Left lobe of liver (tissue), 2 donors: ENCODE measurements around the gene RNF181. TPM values are rescaled to one million over a fixed set of nuclear protein-coding genes. Genes with fewer than 3 reads are reported as not detected.
A peak's percentile ranks its signal among the peaks of the same experiment; 100 is the strongest.
"Not testable (repeated sequence)": the region's sequence is repeated elsewhere in the genome, so short reads cannot be mapped to it uniquely, and the experiment has no call there.

Experiments used
- ATAC-seq: fragments of 200-7000 bp; cut with Tn5 transposase; one replicate; pipeline ENCODE4 v1.9.1; 2020; ENCODE audit warnings: mild to moderate bottlenecking, moderate library complexity
- DNase-seq: peaks from one replicate; pipeline ENCODE4 v3.0.0-alpha.2; 2020; ENCODE audit warnings: low spot score
- total RNA-seq: library from RNA; stranded (reverse); gene quantifications from one replicate; pipeline ENCODE4 v1.2.1, GENCODE V29; 2021
- donor health status: DM: no; HTN: no; CAD: no; lungs with moderate emphysema.
- donor health status: DM: no; HTN: yes; CAD: no.

Gene RNF181
- total RNA-seq, 1 donor from 2014 or later: 52.8 TPM

- DNase-seq (no peak), ATAC-seq (peak; percentile 8)
Observed at GRCh38 chr2:85594715-85595300, 737 bp upstream of the RNF181 start.

GRCh38 chr2:85596026-85596333, 435 bp downstream of the RNF181 start:
- peak; percentile 0 for ATAC-seq

GRCh38 chr2:85596486-85597143, 1.1 kb downstream of the RNF181 start:
- no peak for DNase-seq
- ATAC-seq: no peak

More at GRCh38 chr2:85596026-85596333, 435 bp downstream of the RNF181 start:
- DNase-seq: no peak

GRCh38 chr2:85597241-85597640, 1.7 kb downstream of the RNF181 start:
- DNase-seq (no peak), ATAC-seq (no peak)

GRCh38 chr2:85598594-85599340, 3.2 kb downstream of the RNF181 start:
- ATAC-seq (no peak), DNase-seq (no peak)

GRCh38 chr2:85599468-85600234, 4.1 kb downstream of the RNF181 start:
- ATAC-seq (no peak), DNase-seq (no peak)

GRCh38 chr2:85600235-85600575, 4.7 kb downstream of the RNF181 start:
- DNase-seq (no peak), ATAC-seq (no peak)

- ATAC-seq (no peak), DNase-seq (no peak)
Observed at GRCh38 chr2:85600951-85601770, 5.6 kb downstream of the RNF181 start.

GRCh38 chr2:85601771-85602475, 6.4 kb downstream of the RNF181 start:
- ATAC-seq (peak; percentile 72), DNase-seq (peak; percentile 82)

GRCh38 chr2:85602476-85603234, 7.1 kb downstream of the RNF181 start, which contains the start of gene TMEM150A:
TSS of gene TMEM150A (minus strand) at chr2:85602698. CDS start at chr2:85601948, 750 bp downstream.
- ATAC-seq (peak; percentile 91), DNase-seq (peak; percentile 96)

- not testable (repeated sequence) for DNase-seq, ATAC-seq
Observed at GRCh38 chr2:85604133-85604444, 8.5 kb downstream of the RNF181 start.

- no peak for DNase-seq
- no peak for ATAC-seq
Observed at GRCh38 chr2:85604568-85605339, 9.2 kb downstream of the RNF181 start.

GRCh38 chr2:85605406-85606115, 10.0 kb downstream of the RNF181 start:
- no peak for DNase-seq

GRCh38 chr2:85606116-85606455, 10.5 kb downstream of the RNF181 start:
- DNase-seq (no peak), ATAC-seq (no peak)

More at GRCh38 chr2:85605406-85606115, 10.0 kb downstream of the RNF181 start:
- ATAC-seq: no peak

- DNase-seq (no peak), ATAC-seq (no peak)
Observed at GRCh38 chr2:85607268-85608215, 12.0 kb downstream of the RNF181 start.

- no peak for ATAC-seq
- DNase-seq: no peak
Observed at GRCh38 chr2:85611217-85611704, 15.7 kb downstream of the RNF181 start.
